ENCODE data around the gene PALLD. TPM values are rescaled to one million over a fixed set of nuclear protein-coding genes. Genes with fewer than 3 reads are reported as not detected.

Gene PALLD
- total RNA-seq, 2 donors from 2014 or later = 2.8 to 30.1 TPM

DNA sequence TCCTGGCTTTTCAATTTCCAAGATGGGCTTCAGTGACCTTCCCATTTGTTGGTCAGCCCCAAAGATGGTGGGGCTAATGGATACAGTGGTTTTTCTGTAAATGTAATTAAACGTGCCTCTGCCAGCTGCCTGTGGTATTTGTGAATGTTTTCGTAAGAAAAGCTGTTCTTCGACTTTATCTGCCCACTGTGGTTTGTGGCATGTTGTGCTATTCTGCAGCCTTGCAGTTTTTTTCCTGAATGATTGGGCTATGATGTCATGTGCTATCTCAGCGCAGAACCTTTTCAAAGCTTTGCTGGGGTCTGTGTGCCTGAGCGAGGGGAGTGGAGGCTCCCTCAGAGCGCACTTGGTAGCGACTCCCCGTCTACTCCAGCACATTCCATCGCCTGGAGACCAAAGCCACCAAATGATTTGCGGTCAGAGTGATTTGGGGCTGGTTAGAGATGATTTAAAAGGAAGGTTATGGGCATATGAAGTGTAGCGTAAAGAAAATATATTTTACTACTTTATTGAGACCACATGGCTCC lies 137.5 kb downstream of the PALLD start:
- no peak overlapping the region for H3K27ac Mint-ChIP-seq
- DNase-seq (ENCODE audit: low spot score in 2 of 2) = no peak
- no peaks in the 10 kb centered on the region for H3K9me3 Mint-ChIP-seq
- H3K36me3 Mint-ChIP-seq = peaks cover 0 to 7% of the 10 kb centered on the region in 2 donors
- no peak for ATAC-seq

DNA sequence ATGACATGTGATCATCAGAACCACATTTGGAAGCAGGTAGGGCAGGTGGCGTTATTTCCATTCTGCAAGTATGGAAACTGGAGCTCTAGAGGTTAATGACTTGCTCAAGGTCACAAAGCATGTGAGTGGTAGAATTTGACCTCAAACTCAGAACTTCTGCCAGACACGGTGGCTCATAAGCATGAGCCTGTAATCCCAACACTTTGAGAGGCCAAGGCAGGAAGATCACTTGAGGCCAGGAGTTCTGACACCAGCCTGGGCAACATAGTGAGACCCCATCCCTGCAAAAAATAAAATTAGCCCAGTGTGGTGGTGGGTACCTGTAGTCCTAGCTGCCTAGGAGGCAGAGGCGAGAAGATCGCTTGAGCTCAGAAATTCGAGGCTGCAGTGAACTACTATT lies 139.2 kb downstream of the PALLD start:
- Mint-ChIP-seq H3K36me3 (peaks cover 0 to 1% of the 10 kb centered on the region in 2 donors), H3K27ac (no peak overlapping the region), H3K9me3 (peaks cover 0 to 3% of the 10 kb centered on the region in 2 donors)
- DNase-seq (ENCODE audit: low spot score in 2 of 2) (no peak), ATAC-seq (no peak)

DNA sequence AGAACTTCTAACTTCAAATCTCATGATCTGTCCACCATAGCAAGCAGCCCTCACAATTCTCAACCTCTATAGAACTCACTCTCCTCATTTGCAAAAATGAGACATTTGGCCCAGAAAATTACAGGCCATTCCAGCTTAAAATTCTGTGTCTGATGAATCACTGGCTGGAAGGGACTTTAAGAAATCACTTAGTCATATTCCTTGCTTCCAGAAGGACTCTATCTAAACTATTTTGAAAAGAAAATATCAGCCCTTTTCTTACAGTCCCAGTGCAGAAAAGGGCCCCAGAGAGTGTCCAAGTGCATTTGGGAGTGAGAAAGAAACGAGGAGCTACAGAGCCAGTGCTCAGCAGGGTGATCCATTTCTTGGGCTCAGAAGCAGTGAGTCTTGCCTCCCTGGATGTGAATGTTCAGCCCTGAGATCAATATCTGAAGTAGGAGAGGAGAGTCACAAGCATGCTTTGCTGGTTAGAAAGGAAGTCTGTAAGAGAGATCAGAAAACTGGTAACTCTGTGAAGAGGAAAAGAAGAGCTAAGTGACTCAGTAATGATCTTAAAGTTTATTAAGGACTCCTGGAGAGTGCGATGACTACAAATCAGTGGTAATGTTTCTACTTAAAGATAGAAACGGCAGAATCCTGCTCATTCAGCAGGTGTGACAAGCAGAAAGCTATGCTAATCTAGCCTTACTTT lies 139.8 kb downstream of the PALLD start:
- ATAC-seq (no peak), DNase-seq (ENCODE audit: low spot score in 2 of 2) (no peak)
- Mint-ChIP-seq H3K9me3 (peaks cover 0 to 3% of the 10 kb centered on the region in 2 donors), H3K27ac (no peak overlapping the region), H3K36me3 (no peaks in the 10 kb centered on the region)

DNA sequence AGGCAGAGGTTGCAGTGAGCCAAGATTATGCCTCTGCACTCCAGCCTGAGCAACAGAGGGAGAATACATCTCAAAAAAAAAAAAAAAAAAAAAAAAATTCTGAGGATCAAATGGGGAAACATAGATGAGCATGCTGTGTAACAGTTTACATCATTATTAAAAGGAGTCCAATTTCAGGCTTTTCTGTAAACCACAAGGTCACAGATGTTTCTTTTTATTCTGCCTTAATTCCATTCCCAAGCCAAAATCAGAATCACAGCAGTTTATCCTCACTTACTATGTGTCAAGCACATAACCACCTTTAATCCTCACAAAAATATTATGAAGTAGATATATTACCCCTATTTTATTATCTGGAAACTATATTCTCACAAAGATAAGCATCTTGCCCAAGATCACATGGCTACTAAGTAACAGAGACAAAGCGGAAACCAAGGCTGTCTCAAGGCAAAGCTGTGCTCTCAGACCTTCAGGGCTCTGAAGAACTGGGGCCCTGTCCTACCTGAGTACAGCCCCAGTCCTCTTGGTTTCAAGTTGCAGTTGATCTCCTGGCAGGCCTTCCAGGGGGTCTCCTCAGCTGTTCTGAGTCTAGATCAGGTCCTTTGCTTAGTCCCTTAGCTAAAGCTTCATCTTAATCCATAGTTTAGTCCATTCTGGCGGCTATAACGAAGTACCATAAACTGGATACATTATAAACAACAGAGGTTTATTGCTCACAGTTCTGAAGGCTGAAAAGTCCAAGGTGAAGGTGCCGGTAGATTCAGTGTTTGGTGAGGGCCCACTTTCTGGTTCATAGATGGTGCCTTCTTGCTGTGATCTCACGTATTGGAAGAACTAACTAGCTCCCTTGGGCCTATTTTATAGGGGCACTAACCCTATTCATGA lies 141.3 kb downstream of the PALLD start:
- DNase-seq (ENCODE audit: low spot score in 2 of 2) = no peak
- ATAC-seq = no peak

DNA sequence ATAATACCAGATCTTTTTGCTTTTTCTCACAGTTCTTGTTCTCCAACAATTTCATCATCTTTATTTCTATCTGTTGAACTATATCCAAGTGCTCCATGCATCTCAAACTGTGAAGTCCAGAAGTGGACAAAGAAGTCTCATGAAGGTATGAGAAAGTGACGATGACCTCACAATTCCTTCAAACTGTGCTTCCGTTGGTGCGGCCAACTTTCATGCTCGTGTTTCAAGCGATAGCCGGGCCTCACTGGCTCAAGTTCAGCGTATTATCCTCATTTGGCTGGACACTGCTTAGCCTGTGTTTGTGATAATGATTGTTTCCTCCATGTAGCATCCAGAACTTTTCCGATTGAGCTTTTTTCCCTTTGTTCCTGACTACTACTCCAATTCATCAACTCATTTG lies 143.1 kb downstream of the PALLD start:
- Mint-ChIP-seq H3K9me3 (peaks cover 0 to 3% of the 10 kb centered on the region in 2 donors), H3K27ac (no peak overlapping the region), H3K36me3 (no peaks in the 10 kb centered on the region)
- ATAC-seq (no peak), DNase-seq (ENCODE audit: low spot score in 2 of 2) (no peak)

More for the DNA sequence above, 141.3 kb downstream of the PALLD start:
- no peaks in the 10 kb centered on the region for H3K36me3 Mint-ChIP-seq
- peaks cover 0 to 3% of the 10 kb centered on the region in 2 donors for H3K9me3 Mint-ChIP-seq
- no peak overlapping the region for H3K27ac Mint-ChIP-seq

DNA sequence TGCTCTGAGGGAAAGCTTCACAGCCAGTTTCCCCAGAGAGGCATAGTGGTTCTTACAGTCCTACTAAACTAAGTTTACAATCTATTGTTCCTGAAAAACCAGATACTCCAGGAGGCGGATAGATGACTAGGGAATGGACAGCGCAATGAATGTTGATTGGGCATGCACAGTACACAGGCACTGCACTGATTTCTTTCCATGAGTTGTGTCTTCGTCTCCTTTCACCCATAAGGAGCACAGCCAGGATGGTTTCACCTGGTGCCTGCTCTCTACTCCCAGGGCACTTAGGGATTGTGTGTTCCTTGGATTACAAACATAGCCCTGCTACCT lies 144.9 kb downstream of the PALLD start:
- Mint-ChIP-seq H3K27ac (no peak overlapping the region), H3K9me3 (peaks cover 0 to 3% of the 10 kb centered on the region in 2 donors), H3K36me3 (no peaks in the 10 kb centered on the region)
- DNase-seq (ENCODE audit: low spot score in 2 of 2) (no peak), ATAC-seq (no peak)

DNA sequence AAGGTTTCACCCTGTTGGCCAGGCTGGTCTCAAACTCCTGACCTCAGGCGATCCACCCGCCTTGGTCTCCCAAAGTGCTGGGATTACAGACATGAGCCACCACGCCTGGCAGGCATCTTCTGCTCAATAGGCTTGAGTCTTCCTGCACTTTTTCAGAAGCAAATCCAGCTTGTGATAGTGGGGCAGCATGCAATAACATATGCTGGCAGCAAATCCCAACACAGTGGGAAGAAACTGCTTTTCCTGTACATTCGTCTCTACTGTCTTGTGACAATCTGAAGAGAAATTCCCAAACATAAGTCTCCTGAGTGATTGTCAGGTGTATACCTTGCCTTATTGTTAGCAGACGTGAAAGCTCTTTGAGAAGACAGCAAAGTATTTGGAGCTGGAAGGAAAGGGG lies 145.7 kb downstream of the PALLD start:
- Mint-ChIP-seq H3K9me3 (peaks cover 0 to 3% of the 10 kb centered on the region in 2 donors), H3K36me3 (no peaks in the 10 kb centered on the region), H3K27ac (no peak overlapping the region)
- ATAC-seq (no peak), DNase-seq (ENCODE audit: low spot score in 2 of 2) (no peak)

DNA sequence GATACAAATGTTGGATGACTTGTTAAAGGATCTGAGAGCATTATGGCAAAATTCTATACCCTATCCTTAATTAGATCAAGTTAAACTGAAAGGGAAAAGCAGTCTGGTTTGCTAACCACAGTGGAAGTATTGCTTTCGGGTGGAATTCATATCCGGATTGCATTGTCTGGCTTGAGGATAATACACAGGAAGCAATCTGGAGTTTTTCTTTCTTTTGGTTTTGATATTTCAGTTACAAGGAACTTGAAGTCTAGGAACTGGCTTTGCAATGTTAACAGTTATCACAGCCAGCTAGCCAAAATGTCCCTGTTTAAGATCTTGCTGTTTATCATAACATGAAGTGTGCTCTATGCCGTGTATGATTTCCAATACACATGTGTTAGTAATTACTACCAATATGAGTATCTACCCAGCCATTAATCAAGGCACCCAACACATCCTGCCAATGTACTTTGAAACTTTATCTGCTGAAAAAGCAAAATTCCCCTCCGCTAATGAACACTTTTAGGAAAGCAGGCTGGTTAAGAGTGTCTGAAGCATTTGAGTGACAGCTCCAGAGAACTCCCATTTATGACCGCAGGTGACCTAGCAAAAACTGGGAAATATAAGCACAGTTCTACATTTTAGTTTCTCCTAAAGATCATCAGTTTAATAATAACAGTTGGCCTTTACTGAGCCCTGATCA lies 146.4 kb downstream of the PALLD start:
- Mint-ChIP-seq H3K36me3 (no peaks in the 10 kb centered on the region), H3K27ac (no peak overlapping the region), H3K9me3 (peaks cover 0 to 3% of the 10 kb centered on the region in 2 donors)
- DNase-seq (ENCODE audit: low spot score in 2 of 2) (no peak), ATAC-seq (no peak)

DNA sequence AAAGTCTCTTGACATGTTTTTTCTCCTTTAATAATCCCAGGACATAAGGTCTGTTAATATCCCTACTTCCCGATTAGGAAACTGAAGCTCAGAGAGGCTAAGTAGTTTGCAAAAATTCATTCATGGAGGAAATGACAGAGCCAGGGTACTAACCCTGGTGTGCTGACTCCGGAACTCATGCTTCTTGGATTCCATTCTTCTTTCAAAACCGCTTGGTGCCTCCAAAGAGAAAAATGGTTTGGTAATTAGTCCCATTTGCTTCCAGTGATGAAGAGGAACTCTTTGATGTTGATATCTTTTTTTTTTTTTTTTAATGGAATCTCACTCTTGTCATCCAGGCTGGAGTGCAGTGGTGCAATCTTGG lies 146.9 kb downstream of the PALLD start:
- Mint-ChIP-seq H3K9me3 (peaks cover 0 to 3% of the 10 kb centered on the region in 2 donors), H3K36me3 (no peaks in the 10 kb centered on the region), H3K27ac (no peak overlapping the region)
- ATAC-seq (no peak), DNase-seq (ENCODE audit: low spot score in 2 of 2) (no peak)

DNA sequence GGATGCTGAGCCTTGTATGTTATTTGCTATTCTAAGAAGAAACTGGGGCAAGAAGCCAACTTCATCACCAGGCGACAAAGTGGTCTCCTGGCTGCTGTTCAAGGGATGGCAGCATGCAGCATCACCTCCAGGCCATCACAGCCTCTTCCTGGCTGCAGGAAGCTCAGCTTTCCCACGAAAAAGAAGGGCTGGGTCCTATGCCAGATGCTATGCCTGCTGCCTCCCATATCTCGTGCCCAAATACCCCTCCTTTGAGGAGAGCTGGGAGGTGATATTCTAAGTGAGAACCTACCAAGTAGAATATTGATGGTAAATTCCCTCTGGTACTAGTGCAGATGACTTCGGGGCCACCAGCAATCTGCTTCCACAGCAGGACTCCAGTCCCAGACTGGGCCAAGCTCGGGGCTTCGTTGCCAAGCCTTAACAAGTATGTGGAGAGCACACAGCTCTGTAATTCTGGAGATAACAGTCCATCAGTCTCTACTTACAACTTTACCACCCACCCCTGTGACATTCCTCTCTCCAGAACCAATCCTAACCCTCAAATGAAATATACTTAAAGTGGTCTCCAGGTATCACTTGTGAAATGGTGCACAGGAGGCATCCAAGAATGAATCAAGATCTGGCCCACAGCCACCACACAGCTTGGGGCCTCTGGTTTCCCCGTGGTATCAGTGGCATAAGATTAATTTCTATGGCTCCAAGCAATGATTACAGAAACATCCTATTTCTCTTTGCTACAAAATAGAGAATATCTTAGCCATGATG lies 149.3 kb downstream of the PALLD start:
- ATAC-seq = no peak
- no peak overlapping the region for H3K27ac Mint-ChIP-seq
- DNase-seq (ENCODE audit: low spot score in 2 of 2) = no peak
- H3K9me3 Mint-ChIP-seq = no peaks in the 10 kb centered on the region
- no peaks in the 10 kb centered on the region for H3K36me3 Mint-ChIP-seq

DNA sequence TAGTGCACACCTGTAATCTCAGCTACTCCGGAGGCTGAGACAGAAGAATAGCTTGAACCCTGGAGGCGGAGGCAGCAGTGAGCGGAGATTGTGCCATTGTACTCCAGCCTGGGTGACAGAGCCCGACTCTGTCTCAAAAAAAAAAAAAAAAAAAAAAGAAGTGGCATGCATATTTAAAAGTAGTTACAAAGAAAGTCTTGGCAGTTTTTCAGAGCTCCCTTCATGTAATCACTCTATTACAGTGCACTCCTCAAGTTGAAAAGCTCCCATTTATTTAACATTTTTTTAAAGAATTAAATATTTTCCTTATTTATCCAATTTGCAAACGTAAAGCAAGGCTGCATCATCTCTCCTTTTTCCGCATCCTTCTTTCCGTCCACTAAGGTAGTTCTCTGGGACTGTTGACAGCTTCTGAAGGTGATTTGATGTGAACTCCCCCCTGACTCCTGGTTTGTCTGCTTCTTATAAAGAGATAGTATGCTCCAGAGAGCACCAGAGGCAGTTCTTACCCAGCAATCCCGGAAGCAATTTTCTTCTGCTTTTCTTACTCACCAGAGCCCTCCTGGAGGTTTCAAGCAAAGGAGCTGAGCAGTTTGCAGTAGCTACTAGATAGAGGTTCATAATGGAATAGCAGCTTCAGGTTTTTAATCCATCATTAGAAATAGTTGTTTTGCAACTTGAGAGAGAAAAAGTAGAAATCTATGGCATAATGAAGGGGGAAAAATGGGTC lies 151.0 kb downstream of the PALLD start:
- no peak for DNase-seq (ENCODE audit: low spot score in 2 of 2)
- H3K36me3 Mint-ChIP-seq = no peaks in the 10 kb centered on the region
- no peak for ATAC-seq
- no peaks in the 10 kb centered on the region for H3K9me3 Mint-ChIP-seq
- H3K27ac Mint-ChIP-seq = no peak overlapping the region

DNA sequence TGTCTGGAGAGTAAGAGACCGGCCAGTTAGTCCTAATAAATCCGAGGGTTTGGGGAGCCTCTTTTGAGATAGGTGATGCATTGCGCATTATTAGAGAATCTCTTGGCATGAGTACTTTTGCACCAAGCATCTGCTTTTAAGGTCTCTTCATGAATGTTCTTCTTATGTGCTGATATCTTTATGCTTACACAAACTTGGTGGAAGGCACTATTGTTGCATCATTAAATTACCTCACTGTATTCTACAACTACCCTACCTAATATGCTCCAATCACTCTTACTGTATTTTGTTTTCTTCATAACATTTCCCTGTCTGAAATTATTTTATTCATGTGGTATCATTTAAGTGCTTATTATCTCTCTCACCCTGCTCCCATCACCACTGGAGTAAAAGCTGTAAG lies 151.6 kb downstream of the PALLD start:
- Mint-ChIP-seq H3K36me3 (no peaks in the 10 kb centered on the region), H3K9me3 (no peaks in the 10 kb centered on the region), H3K27ac (no peak overlapping the region)
- DNase-seq (ENCODE audit: low spot score in 2 of 2) = no peak
- no peak for ATAC-seq

DNA sequence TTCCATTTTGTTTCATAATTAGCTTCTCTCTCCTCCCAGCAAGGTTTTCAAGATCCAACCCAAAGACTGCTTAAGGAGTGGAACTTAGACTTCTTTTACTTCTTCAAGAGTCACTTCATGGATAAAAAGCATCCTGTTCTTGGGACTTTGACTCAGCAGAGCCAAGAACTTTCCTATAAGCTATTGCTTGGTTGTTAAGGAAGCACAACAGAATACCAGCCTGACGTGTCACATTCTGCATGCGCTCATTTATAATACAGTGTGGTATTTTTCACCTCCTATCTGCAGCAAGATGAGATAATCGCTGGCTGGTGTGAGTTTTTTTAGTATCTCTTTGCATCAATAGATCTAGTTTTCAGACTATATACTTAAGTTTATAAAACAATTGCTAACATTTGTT lies 152.1 kb downstream of the PALLD start:
- H3K9me3 Mint-ChIP-seq = no peaks in the 10 kb centered on the region

DNA sequence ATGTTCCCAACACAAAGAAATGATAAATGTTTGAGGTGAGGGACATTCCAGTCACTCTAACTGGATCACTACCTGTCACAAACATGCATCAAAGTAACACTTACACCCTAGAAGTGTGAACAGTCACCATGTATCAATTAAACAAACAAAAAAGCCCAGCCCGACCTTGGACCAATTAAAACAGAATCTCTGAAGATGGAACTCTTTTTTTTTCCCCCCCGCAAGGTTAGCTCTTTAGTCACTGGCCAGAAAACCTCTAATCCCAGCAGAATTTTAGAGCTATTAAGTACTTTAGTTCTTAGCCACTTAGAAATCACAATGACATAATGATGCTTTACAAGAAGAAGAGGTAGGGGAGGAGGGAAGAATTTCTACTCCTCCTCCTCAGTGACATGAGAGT lies 154.5 kb downstream of the PALLD start:
- ATAC-seq (no peak), DNase-seq (ENCODE audit: low spot score in 2 of 2) (no peak)
- no peaks in the 10 kb centered on the region for H3K9me3 Mint-ChIP-seq
- no peaks in the 10 kb centered on the region for H3K36me3 Mint-ChIP-seq
- H3K27ac Mint-ChIP-seq = no peak overlapping the region

More for the DNA sequence above, 152.1 kb downstream of the PALLD start:
- DNase-seq (ENCODE audit: low spot score in 2 of 2) (no peak), ATAC-seq (no peak)
- H3K36me3 Mint-ChIP-seq = no peaks in the 10 kb centered on the region
- no peak overlapping the region for H3K27ac Mint-ChIP-seq

DNA sequence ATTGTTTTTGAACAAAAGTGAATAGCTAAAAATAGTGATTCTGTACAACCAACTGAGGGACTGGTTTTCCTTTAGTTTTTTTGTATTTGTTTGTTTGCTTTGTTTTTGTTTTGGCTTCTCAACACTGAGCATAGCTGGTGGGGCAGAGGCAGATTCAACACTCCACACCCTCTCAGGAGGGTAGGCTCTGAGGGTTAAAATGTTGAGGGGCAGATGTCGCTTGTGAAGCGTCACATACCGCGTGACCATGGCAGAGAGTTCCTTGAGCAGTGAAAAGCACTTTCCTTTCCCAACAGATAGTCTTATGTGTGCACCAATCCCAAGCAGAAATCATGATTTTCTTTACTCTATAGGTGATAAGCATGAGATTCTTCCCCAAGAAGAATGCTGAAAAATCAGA lies 155.0 kb downstream of the PALLD start:
- ATAC-seq = no peak
- H3K36me3 Mint-ChIP-seq = no peaks in the 10 kb centered on the region
- no peak overlapping the region for H3K27ac Mint-ChIP-seq
- DNase-seq (ENCODE audit: low spot score in 2 of 2) = no peak
- no peaks in the 10 kb centered on the region for H3K9me3 Mint-ChIP-seq

DNA sequence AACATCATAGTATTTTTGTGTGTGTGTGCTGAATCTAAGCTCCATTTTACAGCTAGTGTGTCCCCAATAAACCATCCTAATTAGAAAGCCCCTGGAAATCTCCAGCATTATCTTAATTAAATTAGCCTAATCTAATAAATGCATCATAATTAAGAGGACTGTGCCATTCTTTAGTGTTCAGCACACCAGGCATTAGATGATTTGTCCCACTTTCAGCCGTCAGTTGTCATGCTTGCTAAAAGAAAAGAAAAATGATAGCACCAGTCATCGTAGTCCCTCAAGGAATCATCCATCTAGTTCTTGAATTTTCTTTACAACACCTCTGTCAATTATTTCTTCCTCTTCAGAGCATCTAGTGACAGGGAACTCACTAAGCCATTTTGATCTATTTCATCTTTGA lies 155.9 kb downstream of the PALLD start:
- Mint-ChIP-seq H3K27ac (no peak overlapping the region), H3K9me3 (no peaks in the 10 kb centered on the region), H3K36me3 (no peaks in the 10 kb centered on the region)
- ATAC-seq = no peak
- no peak for DNase-seq (ENCODE audit: low spot score in 2 of 2)
